Measurements from ENCODE around the gene RAD21L1. TPM values are rescaled to one million over a fixed set of nuclear protein-coding genes. Genes with fewer than 3 reads are reported as not detected.

The RAD21L1 gene
- polyA plus RNA-seq, 1 donor from 2014 or later: not detected

- Histone ChIP-seq H2AFZ (ENCODE audit: low read depth, low read length) (no peak overlapping the region), H4K20me1 (ENCODE audit: insufficient read depth) (no peaks in the 10 kb centered on the region), H3K4me2 (ENCODE audit: low read length) (no peak overlapping the region), H3K27ac (ENCODE audit: low read length) (no peak overlapping the region), H3K79me2 (replicated peaks; ENCODE audit: insufficient read depth, low read length) (no peaks in the 10 kb centered on the region), H3F3A (ENCODE audit: insufficient read depth, low read length, poor library complexity, severe bottlenecking) (no peaks in the 10 kb centered on the region), H3K9ac (ENCODE audit: low read length) (no peak overlapping the region), H3K9me2 (ENCODE audit: insufficient read depth, low read length) (no peaks in the 10 kb centered on the region), H3K27me3 (ENCODE audit: insufficient read depth, low read depth, low read length) (no peaks in the 10 kb centered on the region), H3K4me3 (ENCODE audit: low read length) (no peak overlapping the region), H3K9me3 (ENCODE audit: low read length) (no peaks in the 10 kb centered on the region), H3K36me3 (ENCODE audit: insufficient read depth, low read length) (no peaks in the 10 kb centered on the region)
- TF ChIP-seq SMC3 (conservative IDR thresholded peaks at IDR 0.05; ENCODE audit: poor library complexity) (no peak), EZH2 (IDR thresholded peaks at IDR 0.05; ENCODE audit: borderline replicate concordance, insufficient read depth, low read length, poor library complexity, severe bottlenecking) (no peak)
Measured at GRCh38 chr20:1189827-1190226, 36.0 kb upstream of the RAD21L1 start.

GRCh38 chr20:1190847-1191246 is 35.0 kb upstream of the RAD21L1 start:
- H4K20me1 ChIP-seq (ENCODE audit: insufficient read depth): no peaks in the 10 kb centered on the region

More at GRCh38 chr20:1190847-1191246, 35.0 kb upstream of the RAD21L1 start:
- Histone ChIP-seq H3F3A (ENCODE audit: insufficient read depth, low read length, poor library complexity, severe bottlenecking) (no peaks in the 10 kb centered on the region), H3K36me3 (ENCODE audit: insufficient read depth, low read length) (no peaks in the 10 kb centered on the region), H3K9me2 (ENCODE audit: insufficient read depth, low read length) (no peaks in the 10 kb centered on the region), H3K9ac (ENCODE audit: low read length) (no peak overlapping the region), H3K4me2 (ENCODE audit: low read length) (no peak overlapping the region), H2AFZ (ENCODE audit: low read depth, low read length) (no peak overlapping the region), H3K27ac (ENCODE audit: low read length) (no peak overlapping the region), H3K9me3 (ENCODE audit: low read length) (no peaks in the 10 kb centered on the region), H3K4me3 (ENCODE audit: low read length) (no peak overlapping the region), H3K27me3 (ENCODE audit: insufficient read depth, low read depth, low read length) (no peaks in the 10 kb centered on the region), H3K79me2 (replicated peaks; ENCODE audit: insufficient read depth, low read length) (no peaks in the 10 kb centered on the region)
- TF ChIP-seq, protein P1, sequence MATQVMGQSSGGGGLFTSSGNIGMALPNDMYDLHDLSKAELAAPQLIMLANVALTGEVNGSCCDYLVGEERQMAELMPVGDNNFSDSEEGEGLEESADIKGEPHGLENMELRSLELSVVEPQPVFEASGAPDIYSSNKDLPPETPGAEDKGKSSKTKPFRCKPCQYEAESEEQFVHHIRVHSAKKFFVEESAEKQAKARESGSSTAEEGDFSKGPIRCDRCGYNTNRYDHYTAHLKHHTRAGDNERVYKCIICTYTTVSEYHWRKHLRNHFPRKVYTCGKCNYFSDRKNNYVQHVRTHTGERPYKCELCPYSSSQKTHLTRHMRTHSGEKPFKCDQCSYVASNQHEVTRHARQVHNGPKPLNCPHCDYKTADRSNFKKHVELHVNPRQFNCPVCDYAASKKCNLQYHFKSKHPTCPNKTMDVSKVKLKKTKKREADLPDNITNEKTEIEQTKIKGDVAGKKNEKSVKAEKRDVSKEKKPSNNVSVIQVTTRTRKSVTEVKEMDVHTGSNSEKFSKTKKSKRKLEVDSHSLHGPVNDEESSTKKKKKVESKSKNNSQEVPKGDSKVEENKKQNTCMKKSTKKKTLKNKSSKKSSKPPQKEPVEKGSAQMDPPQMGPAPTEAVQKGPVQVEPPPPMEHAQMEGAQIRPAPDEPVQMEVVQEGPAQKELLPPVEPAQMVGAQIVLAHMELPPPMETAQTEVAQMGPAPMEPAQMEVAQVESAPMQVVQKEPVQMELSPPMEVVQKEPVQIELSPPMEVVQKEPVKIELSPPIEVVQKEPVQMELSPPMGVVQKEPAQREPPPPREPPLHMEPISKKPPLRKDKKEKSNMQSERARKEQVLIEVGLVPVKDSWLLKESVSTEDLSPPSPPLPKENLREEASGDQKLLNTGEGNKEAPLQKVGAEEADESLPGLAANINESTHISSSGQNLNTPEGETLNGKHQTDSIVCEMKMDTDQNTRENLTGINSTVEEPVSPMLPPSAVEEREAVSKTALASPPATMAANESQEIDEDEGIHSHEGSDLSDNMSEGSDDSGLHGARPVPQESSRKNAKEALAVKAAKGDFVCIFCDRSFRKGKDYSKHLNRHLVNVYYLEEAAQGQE (IDR thresholded peaks at IDR 0.05; ENCODE audit: borderline replicate concordance): no peak
- TF ChIP-seq EZH2 (IDR thresholded peaks at IDR 0.05; ENCODE audit: borderline replicate concordance, insufficient read depth, low read length, poor library complexity, severe bottlenecking) (no peak), RAD21 (conservative IDR thresholded peaks at IDR 0.05) (no peak), SMC3 (conservative IDR thresholded peaks at IDR 0.05; ENCODE audit: poor library complexity) (no peak), CTCF (IDR thresholded peaks at IDR 0.05; ENCODE audit: poor library complexity, severe bottlenecking) (no peak), TAF1 (IDR thresholded peaks at IDR 0.05; ENCODE audit: low read depth) (no peak), EP300 (conservative IDR thresholded peaks at IDR 0.05; ENCODE audit: poor library complexity, severe bottlenecking) (no peak), POLR2AphosphoS5 (IDR thresholded peaks at IDR 0.05) (no peak), MXI1 (conservative IDR thresholded peaks at IDR 0.05; ENCODE audit: poor library complexity, severe bottlenecking) (no peak)

Measured in neural cell (in vitro differentiated cells).